Cardiac septum (tissue), 1 donor: ENCODE results near the gene GABRG1. TPM values are rescaled to one million over a fixed set of nuclear protein-coding genes. Genes with fewer than 3 reads are reported as not detected.

Experiments used
- DNase-seq: peaks from one replicate; pipeline ENCODE4 v3.0.0-alpha.2; 2020; ENCODE audit warnings: low spot score
- intact Hi-C: fragments of 100-400 bp; cut with DNase I; formaldehyde crosslinking; loops from one replicate; pipeline ENCODE4 v1.14.0; 2022
- long read RNA-seq: library from polyadenylated mRNA; unstranded; transcript quantifications from one replicate; pipeline ENCODE4 v2.0.0, GENCODE V29; 2021
- total RNA-seq: library from RNA; stranded (reverse); fragmentation: NEBNext Ultra II Directional; extraction: Animal tissue kit (Norgen Biotek cat#: 25700); gene quantifications from one replicate; pipeline ENCODE4 v1.2.1, GENCODE V29; 2021
- donor health status: DM: no; HTN: no; CAD: no.

Gene GABRG1
- total RNA-seq: not detected
- long read RNA-seq: 0 reads

- intact Hi-C loops: no loop called here
These were observed at the start of gene GABRG1 for GRCh38 chr4:46123913-46124755. Gene GABRG1, minus strand, starts transcription at chr4:46124054. Its CDS starts 141 bp downstream, at chr4:46123913.

GRCh38 chr4:46146993-46147392 is 23.1 kb upstream of the GABRG1 start:
- intact Hi-C loops: no loop called here
- DNase-seq: no peak

More at GRCh38 chr4:46123913-46124755, at the start of gene GABRG1:
- DNase-seq: peak; percentile 31

DNA sequence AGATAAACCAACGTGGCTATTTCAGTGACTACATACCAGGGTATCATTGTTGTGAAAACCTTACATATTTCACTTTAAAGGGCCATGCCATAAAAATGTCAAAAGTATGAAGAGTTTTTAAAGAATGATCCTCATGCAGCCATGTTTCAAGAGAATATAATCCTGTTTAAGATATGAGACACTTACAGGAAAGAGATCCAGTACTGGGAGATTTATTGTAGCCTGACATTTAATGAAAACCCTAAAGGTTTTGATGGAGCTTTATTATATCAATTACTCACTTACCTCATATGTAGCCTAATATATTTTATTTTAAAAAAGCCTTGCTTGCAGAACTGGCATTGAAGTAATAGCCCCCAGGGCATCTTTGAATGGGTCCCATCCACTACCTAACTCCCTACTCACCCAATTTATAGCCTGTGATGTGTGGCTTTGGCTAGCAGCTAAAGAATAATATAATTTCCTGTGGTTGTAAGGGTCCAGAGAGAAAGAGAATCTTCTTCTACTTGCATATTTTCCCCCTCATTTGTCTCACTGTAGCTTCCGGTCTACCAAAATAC is 7.7 kb upstream of the GABRG1 start:
- intact Hi-C loops: no loop called here
- no peak for DNase-seq

DNA sequence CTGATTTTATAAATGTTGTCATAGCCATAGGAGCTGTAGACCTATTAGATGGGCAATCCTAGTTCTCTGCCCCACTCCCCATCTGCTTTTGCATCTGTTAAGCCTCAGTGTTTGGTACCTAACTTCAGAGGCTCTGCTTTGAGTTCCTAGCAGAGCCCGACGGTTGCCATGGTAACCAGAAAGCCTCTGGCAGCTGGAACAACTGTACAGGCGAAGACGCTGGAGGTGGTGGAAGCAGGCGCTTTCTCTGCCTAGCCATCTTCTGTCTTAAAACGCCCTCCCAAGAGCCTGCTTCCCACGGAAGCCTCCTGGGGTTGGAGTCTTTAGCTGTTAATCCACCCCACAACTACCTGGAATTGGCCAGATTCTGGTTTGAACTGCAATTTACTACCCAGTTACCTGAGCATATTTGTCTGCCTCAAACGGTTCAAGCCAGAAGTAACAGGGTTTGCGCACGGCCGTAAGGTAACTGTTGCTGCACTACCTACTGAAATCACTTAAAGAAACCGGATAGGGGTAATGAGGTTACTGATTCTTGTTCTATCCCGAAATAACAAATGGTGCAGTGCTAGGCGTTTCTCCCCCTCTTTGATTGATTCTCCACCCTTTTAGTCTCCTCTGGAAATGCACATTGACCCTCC is 1.0 kb upstream of the GABRG1 start:
- intact Hi-C loops: no loop called here
- no peak for DNase-seq

- intact Hi-C loops: no loop called here
- no peak for DNase-seq
These were observed 42.2 kb downstream of the GABRG1 start for GRCh38 chr4:46081674-46082073.

DNA sequence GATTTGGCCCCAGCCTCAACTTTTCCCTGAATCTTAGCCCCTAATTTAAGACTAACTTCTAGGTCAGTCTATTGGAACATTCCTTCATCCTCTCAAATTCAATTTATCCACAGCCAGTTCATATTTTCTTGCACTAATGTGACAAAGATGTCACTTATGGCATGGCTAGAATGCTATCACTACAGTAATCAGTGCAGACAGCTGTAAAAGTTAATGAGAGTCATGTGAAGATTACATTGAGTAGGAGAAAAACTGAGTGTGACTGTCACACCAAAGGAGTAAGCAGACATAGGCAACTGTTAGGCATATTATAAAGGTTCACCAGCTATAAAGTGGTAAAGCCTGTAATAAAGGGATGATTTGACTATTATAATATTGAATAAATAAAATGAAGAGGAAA is 42.6 kb downstream of the GABRG1 start:
- intact Hi-C loops: no loop called here
- no peak for DNase-seq

DNA sequence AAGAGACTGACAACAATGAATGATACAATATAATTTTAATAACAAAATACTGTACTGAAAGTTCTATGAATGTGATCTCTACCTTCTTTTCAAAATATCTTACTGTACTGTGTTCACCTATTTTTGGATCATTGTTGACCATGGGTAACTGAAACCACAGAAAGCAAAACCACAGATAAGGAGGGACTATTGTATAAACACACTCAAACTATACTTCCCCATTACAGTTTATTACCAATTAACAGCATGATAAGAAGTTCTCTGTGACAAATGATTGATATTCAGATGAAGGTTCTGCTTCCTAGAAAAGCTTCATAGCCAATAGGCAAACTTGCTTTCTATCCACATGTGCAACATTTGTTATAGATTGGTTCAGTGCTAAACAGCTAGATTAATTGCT is 50.1 kb downstream of the GABRG1 start:
- intact Hi-C loops: no loop called here
- no peak for DNase-seq

- DNase-seq: no peak
- intact Hi-C loops: no loop called here
These were observed 72.5 kb downstream of the GABRG1 start for GRCh38 chr4:46051392-46051791.

- no peak for DNase-seq
- intact Hi-C loops: no loop called here
These were observed 91.8 kb downstream of the GABRG1 start for GRCh38 chr4:46032056-46032455.

- intact Hi-C loops: no loop called here
- DNase-seq: no peak
These were observed 107.5 kb downstream of the GABRG1 start for GRCh38 chr4:46016306-46016705.

DNA sequence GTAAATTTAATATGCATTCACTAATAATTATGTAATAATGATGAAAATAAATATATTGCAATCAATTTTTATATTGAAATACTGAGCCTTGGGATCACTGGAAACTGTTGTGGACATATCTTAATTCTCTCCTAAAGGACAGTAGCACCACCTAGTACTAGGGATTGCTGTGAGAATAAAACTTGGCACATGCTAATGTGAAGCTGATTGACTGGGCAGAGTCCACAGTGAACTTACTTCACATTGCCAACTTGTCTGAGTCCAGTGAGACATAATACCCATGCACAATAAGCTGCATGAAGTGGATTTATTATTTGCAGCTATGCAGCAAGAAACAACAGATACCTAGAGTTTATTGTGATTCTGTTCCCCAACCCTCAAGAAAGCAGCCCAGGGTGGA is 131.1 kb downstream of the GABRG1 start:
- intact Hi-C loops: no loop called here
- no peak for DNase-seq

GRCh38 chr4:45989775-45990174 is 134.1 kb downstream of the GABRG1 start:
- DNase-seq: no peak
- intact Hi-C loops: no loop called here

DNA sequence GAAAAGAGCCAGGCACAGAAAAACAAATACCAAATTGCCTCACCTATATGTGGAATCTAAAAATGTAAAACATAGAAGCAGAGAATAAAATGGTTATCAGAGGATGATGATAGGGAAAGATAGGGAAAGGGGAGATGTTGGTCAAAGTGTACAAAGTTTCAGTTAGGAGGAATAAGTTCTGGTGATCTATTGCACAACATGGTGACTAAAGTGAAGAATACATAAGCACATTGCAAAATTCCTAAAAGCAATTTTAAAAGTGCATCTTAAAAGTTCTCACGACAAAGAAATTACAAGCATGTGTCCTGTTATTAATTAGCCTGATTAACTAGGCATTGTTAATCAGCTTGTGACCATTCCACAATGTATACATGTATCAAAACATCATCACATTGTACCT is 136.0 kb downstream of the GABRG1 start:
- DNase-seq: no peak
- intact Hi-C loops: no loop called here
